Fibroblast of the aortic adventitia (primary cell): ENCODE measurements around the gene CDCA3. TPM values are rescaled to one million over a fixed set of nuclear protein-coding genes. Genes with fewer than 3 reads are reported as not detected.

ENCODE experiments used
- DNase-seq: peaks from one replicate; pipeline ENCODE4 v3.0.0-alpha.2; 2010; ENCODE audit warnings: low read depth
- H3K4me3 ChIP-seq: 2 replicates; pipeline ENCODE4 v1.5.1; 2011; ENCODE audit warnings: low read depth, mild to moderate bottlenecking, control low read depth, low read length, moderate library complexity
- CTCF ChIP-seq: IDR thresholded peaks from 2 replicates; pipeline ENCODE4 v1.5.1; 2011; ENCODE audit warnings: mild to moderate bottlenecking, low read length, control low read depth, inconsistent platforms; ENCODE audit not compliant: insufficient read depth
- total RNA-seq: library from RNA; depleted of rRNA; stranded (reverse); fragments of >200 nt; gene quantifications from 2 replicates; pipeline ENCODE4 v1.2.3, GENCODE V29; 2012; ENCODE audit warnings: low replicate concordance

Gene CDCA3
- total RNA-seq, 1 donor, result 23.5 TPM

GRCh38 chr12:6823182-6824084 is 27.7 kb downstream of the CDCA3 start:
- no peak for DNase-seq
- no peak for TF ChIP-seq CTCF

GRCh38 chr12:6822426-6823135 is 28.5 kb downstream of the CDCA3 start:
- TF ChIP-seq CTCF, result no peak
- DNase-seq, result no peak
- H3K4me3 ChIP-seq, result peak overlapping the region; percentile 65

More at GRCh38 chr12:6823182-6824084, 27.7 kb downstream of the CDCA3 start:
- no peak overlapping the region for H3K4me3 ChIP-seq

- peak; percentile 48 for DNase-seq
- no peak for TF ChIP-seq CTCF
- H3K4me3 ChIP-seq, result peak within 1 kb of the TSS; percentile 65
These were observed 29.3 kb downstream of the CDCA3 start, which contains the start of gene GPR162 for GRCh38 chr12:6821591-6822425. Gene GPR162, plus strand, starts transcription at chr12:6821821. Its CDS starts 2,078 bp downstream, at chr12:6823899.

- H3K4me3 ChIP-seq, result no peak overlapping the region
- DNase-seq, result no peak
- no peak for TF ChIP-seq CTCF
These were observed 30.9 kb downstream of the CDCA3 start for GRCh38 chr12:6820166-6820565.

GRCh38 chr12:6819106-6820030 is 31.7 kb downstream of the CDCA3 start:
- no peak overlapping the region for H3K4me3 ChIP-seq
- DNase-seq, result no peak
- TF ChIP-seq CTCF, result no peak
